Measurements from ENCODE around the gene SEC24D.

Gene SEC24D

DNA sequence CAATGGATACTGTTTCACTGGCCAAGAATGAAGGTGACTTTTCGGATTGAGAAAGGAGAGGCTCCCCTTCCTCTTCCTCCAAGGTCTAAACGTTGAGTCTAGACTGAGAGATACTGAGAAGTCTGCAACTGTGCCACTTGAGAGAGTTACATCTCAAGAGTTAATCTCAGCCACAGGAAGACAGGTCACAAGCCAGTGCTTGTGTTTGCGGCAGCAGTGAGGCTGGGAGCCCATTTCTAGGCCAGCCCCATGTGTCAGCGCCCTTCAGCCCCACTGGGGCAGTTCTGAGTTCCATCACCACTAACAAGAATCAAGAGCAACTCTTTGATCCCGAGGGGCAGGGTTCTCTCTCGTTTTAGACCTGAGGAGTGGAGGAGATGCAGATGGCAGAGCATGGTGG, 7.3 kb upstream of the SEC24D start:
- DNase-seq: no peak

GRCh38 chr4:118842055-118842454, 6.1 kb upstream of the SEC24D start:
- no peak for DNase-seq

GRCh38 chr4:118839221-118839927, 3.4 kb upstream of the SEC24D start:
- DNase-seq: no peak

DNA sequence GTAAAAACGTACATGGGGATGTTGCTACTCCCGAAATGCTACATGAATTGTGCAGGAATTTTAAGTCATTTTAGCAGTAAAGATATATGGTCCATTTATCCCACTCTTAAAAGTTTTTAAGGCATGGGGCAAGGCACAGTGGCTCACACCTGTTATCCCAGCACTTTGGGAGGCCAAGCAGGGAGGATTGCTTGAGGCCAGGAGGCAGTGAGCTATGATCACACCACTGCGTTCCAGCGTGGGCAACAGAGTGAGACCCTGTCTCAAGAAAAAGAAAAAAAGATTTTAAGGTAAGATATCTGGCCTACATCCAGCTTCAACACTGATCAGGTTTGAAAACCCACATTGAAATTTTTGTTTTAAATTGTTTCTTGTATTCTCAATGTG, 1.2 kb upstream of the SEC24D start:
- no peak for DNase-seq

- peak in 1 of 2 experiments; percentile 12 for DNase-seq
These were observed 585 bp upstream of the SEC24D start for GRCh38 chr4:118836301-118837120.

GRCh38 chr4:118834960-118835569, 861 bp downstream of the SEC24D start:
- DNase-seq: peak; percentile 17 to 35

DNA sequence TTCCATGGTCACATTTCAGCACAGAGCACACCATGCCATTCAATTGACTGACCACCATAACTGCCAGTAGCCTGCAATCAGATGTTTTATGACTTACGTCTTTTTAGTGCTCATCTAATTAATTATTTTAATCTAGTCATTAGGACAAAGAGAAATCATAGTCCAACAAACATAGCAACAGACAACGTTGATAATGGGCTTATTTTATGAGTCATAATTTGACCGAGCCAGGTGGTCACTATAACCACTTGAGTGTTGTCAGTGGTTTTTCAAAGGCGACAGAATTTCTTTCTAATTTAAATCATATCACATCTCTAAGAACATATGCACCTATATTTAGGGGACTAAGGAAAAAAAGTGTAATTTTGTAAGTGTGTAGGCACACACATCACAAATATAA, 1.9 kb downstream of the SEC24D start:
- DNase-seq: no peak

DNA sequence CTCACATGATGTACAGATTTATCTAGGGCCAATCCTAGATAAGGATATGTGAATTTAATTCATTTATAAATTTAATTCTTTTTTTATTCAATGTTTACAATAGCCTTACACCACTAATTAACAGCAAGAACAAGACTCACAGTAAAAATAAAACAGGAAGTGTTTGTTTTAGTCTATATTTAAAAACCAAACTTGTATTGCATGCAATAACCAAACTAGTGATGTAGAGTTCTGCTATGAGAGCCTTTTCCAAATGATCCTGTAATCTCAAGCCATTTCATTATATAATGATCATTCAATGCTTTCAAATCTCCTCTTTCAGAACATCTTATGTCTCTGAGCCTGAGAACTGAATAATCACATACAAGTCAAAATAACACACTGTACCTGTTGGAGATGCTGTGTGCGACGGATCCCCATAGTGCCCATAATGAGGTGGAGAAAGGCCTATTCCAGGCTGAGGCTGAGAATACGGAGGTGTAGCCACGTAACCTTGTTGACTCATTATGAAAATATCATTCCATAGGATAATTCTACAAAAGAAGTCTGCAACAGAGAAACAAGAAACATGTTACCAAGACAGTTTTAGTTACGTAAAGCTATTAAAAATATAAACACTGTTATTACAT, 2.6 kb downstream of the SEC24D start:
- no peak for DNase-seq

DNA sequence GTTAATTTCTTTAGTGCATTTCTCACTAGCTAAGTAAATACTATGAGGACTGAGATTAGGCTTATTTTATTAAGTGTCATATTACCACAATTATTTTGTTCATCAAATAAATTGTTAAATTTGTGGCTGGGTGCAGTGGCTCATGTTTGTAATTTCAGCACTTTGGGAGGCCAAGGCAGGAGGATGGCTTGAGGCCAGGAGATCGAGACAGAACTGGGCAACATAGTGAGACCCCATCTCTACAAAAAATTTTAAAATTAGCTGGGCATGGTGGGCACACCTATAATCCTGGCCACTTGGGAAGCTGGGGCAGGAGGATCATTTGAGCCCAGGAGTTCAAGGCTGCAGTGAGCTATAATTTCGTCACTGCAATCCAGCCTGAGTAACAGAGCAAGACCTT, 6.8 kb downstream of the SEC24D start:
- DNase-seq: no peak

DNA sequence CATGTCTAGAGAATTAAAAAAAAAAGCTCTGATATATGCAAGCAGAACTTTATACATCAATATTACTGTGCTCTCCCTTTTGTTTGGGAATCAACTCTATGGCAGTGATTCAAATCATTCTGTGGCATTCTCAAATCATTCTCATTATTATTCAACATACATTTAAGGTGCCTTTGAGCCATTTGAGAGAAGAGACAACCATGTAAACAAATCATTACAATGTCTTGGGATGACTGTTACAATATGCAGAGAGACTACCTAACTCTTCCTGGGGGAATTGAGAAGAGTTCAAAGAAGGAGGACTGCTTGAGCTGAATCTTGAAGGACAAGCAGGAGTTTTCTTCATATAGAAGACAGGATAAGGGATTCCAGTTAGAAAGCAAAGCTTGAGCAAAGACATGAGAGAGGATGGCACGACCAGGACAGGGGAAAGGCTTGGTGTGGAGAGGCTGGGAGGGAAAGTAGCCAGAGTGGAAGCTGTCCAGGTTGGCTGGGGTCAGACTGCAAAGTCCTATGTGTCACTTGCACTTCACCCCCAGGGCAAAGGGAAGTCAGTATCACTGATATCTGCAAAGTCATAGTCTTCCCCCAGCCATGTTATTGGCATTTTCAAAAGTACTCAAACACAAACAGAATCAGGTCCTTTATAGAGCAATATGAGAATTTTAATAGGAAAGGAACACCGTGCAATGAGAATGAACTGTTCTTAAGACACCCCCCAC, 9.0 kb downstream of the SEC24D start:
- DNase-seq: no peak

DNA sequence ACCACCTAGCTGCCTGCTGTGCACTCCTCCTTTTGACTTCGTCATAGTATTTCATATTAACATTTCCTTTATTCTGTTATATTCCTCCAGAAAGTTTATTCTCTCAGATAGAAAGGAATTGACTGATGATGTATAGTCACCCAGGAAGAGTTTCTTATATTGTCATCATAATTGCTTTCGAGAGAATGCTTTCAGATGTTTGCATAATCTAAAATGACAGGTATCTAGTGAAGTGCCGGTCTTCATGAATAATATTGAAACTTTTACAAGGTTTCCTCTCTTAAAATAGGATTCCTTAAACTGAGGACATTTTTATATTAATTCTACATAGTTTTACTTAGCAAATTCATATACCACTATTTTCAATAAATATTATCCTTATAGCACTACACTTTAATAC, 10.1 kb downstream of the SEC24D start:
- DNase-seq: no peak

DNA sequence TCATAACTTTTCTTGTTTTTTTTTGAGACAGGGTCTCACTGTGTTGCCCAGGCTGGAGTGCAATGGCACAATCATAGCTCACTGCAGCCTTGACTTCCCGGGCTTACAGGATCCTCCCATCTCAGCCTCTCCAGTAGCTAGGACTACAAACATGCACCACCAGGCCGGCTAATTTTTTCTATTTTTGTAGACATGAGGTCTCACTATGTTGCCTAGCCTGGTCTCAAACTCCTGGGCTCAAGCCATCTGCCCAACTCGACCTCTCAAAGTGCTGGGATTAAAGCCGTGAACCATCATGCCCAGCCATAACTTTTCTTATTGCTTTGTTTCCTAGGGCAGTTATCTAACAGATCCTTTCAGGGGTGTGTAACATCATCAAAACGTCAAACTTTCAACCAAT, 11.8 kb downstream of the SEC24D start:
- no peak for DNase-seq

DNA sequence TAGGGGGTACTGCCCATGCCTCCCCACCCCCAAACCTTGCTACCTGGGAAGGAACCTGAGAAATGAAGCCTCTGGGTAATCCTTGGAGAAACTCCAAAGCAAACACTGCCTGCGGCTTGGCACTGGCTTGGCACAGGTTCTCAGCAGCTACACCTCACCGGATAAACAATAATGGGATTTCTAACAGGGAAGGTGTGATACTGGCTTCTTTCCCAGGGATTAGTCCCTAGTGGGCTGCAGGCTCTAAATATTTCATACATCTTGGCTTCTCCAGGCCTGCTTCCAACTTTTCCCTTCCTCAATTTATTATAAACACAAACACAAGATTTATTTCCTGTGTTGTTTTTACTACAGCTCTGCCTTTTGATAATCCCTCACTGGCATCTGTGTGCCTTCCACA, 12.5 kb downstream of the SEC24D start:
- no peak for DNase-seq

GRCh38 chr4:118821590-118822293, 14.2 kb downstream of the SEC24D start:
- no peak for DNase-seq

- no peak for DNase-seq
These were observed 18.6 kb downstream of the SEC24D start for GRCh38 chr4:118817178-118817930.

GRCh38 chr4:118816538-118817177, 19.3 kb downstream of the SEC24D start:
- no peak for DNase-seq

DNA sequence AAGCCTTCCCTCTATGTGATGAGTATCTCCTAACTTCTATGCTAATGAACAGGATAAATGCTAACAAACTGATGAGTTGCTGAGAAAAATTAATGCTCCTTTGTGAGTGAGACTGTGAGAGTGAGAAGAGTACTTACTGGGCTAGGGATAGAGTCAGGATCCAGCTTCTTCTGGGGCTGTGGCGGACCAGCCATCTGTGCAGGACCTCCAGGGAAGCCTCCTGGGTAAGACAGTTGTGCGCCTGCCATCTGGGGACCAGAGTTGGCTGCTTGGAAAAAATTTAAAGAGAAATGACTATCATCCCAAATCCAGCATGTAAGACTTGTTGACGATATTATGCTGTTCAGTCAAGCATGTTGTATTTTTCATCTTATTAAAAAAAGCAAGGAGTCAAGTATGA, 21.0 kb downstream of the SEC24D start:
- DNase-seq: no peak

DNA sequence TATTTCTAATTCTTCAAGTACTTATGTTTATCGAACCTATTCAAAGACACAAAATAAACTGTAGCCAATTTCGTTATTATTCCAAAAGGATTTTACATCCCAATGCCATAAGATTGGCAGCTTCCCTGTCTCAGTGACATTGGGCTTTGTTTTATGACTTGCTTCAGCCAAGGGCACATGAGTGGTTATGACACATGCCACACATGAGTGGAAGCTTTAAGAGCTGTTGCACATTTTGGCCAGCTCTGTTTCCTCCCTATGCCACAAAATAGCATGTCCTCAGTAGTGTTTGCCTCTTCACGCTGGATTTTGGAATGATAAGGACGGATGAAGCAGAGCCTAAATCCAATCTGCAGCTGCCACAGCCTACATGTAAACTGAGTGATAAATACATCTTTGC, 21.9 kb downstream of the SEC24D start:
- DNase-seq: no peak

GRCh38 chr4:118813561-118813960, 22.4 kb downstream of the SEC24D start:
- DNase-seq: no peak

DNA sequence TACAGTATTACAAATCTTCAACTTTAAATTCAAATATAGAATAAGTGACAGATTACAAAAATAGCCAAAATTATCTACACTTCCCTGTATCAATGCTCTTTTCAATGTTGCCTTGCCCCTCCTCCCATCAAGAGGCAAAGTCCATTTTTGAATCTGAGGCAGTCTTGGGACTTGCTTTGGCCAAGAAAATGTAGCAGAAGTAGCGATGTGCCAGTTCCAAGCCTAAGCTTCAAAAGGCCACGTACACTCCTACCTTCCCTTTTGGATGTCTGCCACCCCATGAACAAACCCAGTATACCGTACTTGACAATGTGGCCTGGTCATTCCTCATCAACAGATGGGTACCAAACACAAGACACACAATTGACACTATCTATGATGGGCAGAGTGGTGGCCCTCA, 24.1 kb downstream of the SEC24D start:
- no peak for DNase-seq

Data from SHP77 (cell line).